BJ (cell line): ENCODE results near the gene FTL. TPM values are rescaled to one million over a fixed set of nuclear protein-coding genes. Genes with fewer than 3 reads are reported as not detected.

Source experiments
- CTCF ChIA-PET: fragments of 350-600 bp; formaldehyde crosslinking; extraction: SDS; loops from one replicate; lab custom pipeline; 2021; ENCODE audit warnings: antibody characterized with exemption, inconsistent platforms; lab: Yijun Ruan, JAX
- POLR2A ChIA-PET: fragments of 300-600 bp; sonication (Branson Sonifier 250); formaldehyde crosslinking; extraction: SDS; loops from one replicate; lab custom pipeline; 2021; ENCODE audit warnings: antibody characterized with exemption; lab: Charles Lee
- DNase-seq: peaks from one replicate; pipeline ENCODE4 v3.0.0-alpha.2; 2011; ENCODE audit warnings: low read depth
- H3K27me3 ChIP-seq: 2 replicates; pipeline ENCODE4 v1.6.0; 2011; ENCODE audit warnings: low read length; ENCODE audit not compliant: control insufficient read depth, insufficient read depth
- H3K36me3 ChIP-seq: 2 replicates; pipeline ENCODE4 v1.5.1; 2011; ENCODE audit warnings: low read length; ENCODE audit not compliant: control insufficient read depth, insufficient read depth
- H3K4me3 ChIP-seq: 2 replicates; pipeline ENCODE4 v1.5.1; 2011; ENCODE audit warnings: low read depth, mild to moderate bottlenecking, control low read depth, low read length
- CTCF ChIP-seq: IDR thresholded peaks from 2 replicates; pipeline ENCODE4 v1.5.1; 2011; ENCODE audit warnings: low read depth, mild to moderate bottlenecking, control low read depth, inconsistent platforms, low read length, moderate library complexity; ENCODE audit not compliant: insufficient read depth
- polyA plus RNA-seq: library from polyadenylated mRNA; depleted of rRNA; stranded (reverse); fragments of >200 nt; gene quantifications from 2 replicates; pipeline ENCODE4 v1.2.3, GENCODE V29; 2011

The FTL gene
- polyA plus RNA-seq, 1 experiment = 3,340 TPM

- Histone ChIP-seq H3K4me3 (no peak overlapping the region), H3K27me3 (no peaks in the 10 kb centered on the region; the same call in 1 of the 2 replicates), H3K36me3 (no peaks in the 10 kb centered on the region)
- ChIA-PET CTCF (no interaction called here), POLR2A (no interaction called here)
- no peak for DNase-seq
- TF ChIP-seq CTCF = no peak
Measured at GRCh38 chr19:48945817-48946216, 19.3 kb upstream of the FTL start.

GRCh38 chr19:48946463-48947257 is 18.4 kb upstream of the FTL start:
- ChIA-PET CTCF (no interaction called here), POLR2A (no interaction called here)
- no peak for DNase-seq
- no peak for TF ChIP-seq CTCF
- H3K27me3 ChIP-seq = no peaks in the 10 kb centered on the region; the same call in 1 of the 2 replicates
- no peaks in the 10 kb centered on the region for H3K36me3 ChIP-seq
- no peak overlapping the region for H3K4me3 ChIP-seq

GRCh38 chr19:48947258-48947542 is 17.9 kb upstream of the FTL start:
- Histone ChIP-seq H3K36me3 (no peaks in the 10 kb centered on the region), H3K27me3 (no peaks in the 10 kb centered on the region; the same call in 1 of the 2 replicates), H3K4me3 (no peak overlapping the region)
- POLR2A ChIA-PET = no interaction called here
- no peak for TF ChIP-seq CTCF
- CTCF ChIA-PET = no interaction called here
- DNase-seq = no peak

- Histone ChIP-seq H3K36me3 (no peaks in the 10 kb centered on the region), H3K27me3 (no peaks in the 10 kb centered on the region; the same call in 1 of the 2 replicates), H3K4me3 (no peak overlapping the region)
- CTCF ChIA-PET = interaction anchor here (0.6 to 1.0 kb wide), 2 partner anchors 9 to 17 kb away, joined by 5 to 6 read pairs; partner anchors contain the start of gene DHDH
- POLR2A ChIA-PET = no interaction called here
- no peak for TF ChIP-seq CTCF
- no peak for DNase-seq
Measured at GRCh38 chr19:48950159-48950558, 14.9 kb upstream of the FTL start.

- TF ChIP-seq CTCF = no peak
- no peak for DNase-seq
- ChIA-PET POLR2A (interaction anchor here (0.6 kb wide), 1 partner anchor 26 kb away, joined by 3 read pairs; no protein-coding TSS in a partner anchor), CTCF (no interaction called here)
- Histone ChIP-seq H3K27me3 (no peaks in the 10 kb centered on the region), H3K4me3 (no peak overlapping the region), H3K36me3 (no peaks in the 10 kb centered on the region; the same call in 1 of the 2 replicates)
Measured at GRCh38 chr19:48950830-48951519, 14.1 kb upstream of the FTL start.
